ENCODE data around the gene NCAM1. TPM values are rescaled to one million over a fixed set of nuclear protein-coding genes. Genes with fewer than 3 reads are reported as not detected.
A peak's percentile ranks its signal among the peaks of the same experiment; 100 is the strongest.

Gene NCAM1
- total and polyA plus RNA-seq, 8 donors, result 1.2 to 19.6 (median 3.6) TPM

DNA sequence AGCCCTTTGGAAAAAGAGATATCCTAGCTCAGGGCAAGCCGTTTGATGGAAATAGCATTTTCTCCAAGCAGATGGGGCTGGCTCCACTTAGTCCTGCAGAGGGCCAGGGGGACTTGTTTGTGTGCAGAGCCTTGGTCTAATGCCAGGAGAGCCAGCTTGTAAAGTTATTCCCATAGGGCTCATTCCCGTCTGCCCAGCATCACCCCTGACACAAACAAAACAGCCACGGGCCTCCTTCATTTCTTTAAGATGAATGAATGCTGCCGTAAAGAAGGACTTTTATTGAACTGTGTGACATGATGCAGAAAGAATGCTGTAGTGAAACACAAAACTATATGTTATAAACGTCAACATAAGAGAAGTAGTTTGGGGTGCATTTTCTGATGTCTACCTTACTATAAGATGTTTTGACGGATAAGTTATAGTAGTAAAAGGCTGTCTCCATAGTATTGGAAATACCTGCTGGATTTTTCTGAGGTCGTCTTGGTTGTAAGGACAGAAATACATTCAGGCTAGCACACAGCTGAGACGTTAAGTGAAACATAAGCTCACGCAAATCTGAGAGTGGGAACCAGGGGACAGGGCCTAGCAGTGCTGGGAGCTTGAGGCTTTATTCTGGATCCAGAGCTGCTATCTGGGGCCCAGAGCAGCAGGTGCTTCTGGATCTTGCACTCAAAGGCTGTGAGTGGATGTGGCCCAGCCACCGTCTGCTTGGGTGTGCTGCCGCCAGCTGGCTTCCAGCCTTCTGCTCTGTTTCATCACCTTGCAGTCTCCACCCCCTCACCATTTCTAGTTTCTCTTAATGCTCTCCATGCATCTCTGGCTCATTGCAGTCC is 53.3 kb downstream of the NCAM1 start:
- H3K36me3 ChIP-seq, result no peaks in the 10 kb centered on the region
- ATAC-seq (peak in 3 of 4 donors; percentile 31 to 83 (median 77)), FAIRE-seq (no peak), DNase-seq (peak in 1 of 6 donors; percentile 18)
- H3K9me3 ChIP-seq, result no peaks in the 10 kb centered on the region
- WGBS, 2 donors, result 69 to 74% methylated on average over 11 of the region's 11 CpGs
- TF ChIP-seq, protein P1, sequence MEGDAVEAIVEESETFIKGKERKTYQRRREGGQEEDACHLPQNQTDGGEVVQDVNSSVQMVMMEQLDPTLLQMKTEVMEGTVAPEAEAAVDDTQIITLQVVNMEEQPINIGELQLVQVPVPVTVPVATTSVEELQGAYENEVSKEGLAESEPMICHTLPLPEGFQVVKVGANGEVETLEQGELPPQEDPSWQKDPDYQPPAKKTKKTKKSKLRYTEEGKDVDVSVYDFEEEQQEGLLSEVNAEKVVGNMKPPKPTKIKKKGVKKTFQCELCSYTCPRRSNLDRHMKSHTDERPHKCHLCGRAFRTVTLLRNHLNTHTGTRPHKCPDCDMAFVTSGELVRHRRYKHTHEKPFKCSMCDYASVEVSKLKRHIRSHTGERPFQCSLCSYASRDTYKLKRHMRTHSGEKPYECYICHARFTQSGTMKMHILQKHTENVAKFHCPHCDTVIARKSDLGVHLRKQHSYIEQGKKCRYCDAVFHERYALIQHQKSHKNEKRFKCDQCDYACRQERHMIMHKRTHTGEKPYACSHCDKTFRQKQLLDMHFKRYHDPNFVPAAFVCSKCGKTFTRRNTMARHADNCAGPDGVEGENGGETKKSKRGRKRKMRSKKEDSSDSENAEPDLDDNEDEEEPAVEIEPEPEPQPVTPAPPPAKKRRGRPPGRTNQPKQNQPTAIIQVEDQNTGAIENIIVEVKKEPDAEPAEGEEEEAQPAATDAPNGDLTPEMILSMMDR (IDR thresholded peaks at IDR 0.05), result no peak
- intact Hi-C loops (cut with DNase I), result no loop called here
- H3K27me3 ChIP-seq, result no peaks in the 10 kb centered on the region
- no peak overlapping the region for H3K27ac ChIP-seq
- peaks cover 0 to 3% (median 0%) of the 10 kb centered on the region in 3 donors for H3K4me1 ChIP-seq
- H3K4me3 ChIP-seq, result no peak overlapping the region

DNA sequence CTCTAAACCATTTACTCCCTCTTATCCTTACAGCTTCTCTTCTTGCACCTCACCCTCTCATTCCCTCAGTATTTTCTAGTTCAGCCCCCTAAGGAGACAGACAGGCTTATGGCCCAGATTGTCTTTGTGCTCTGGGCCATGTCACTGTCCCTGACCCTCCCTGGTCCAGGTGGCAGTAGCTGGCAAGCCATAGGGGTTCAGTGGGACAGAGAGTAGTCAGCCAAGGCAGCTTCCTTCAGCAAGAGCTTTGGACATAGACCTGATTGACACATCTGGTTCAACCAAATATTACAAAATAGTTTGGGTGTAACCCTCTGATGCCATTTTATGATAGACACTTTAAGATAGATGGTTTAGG is 53.9 kb downstream of the NCAM1 start:
- Histone ChIP-seq H3K27me3 (no peaks in the 10 kb centered on the region), H3K27ac (no peak overlapping the region), H3K9me3 (no peaks in the 10 kb centered on the region), H3K4me3 (no peak overlapping the region), H3K36me3 (no peaks in the 10 kb centered on the region), H3K4me1 (peaks cover 0 to 3% (median 0%) of the 10 kb centered on the region in 3 donors)
- TF ChIP-seq, protein P1 (IDR thresholded peaks at IDR 0.05), result no peak
- ATAC-seq, result no peak
- intact Hi-C loops (cut with DNase I), result no loop called here
- DNase-seq, result no peak
- no peak for FAIRE-seq

DNA sequence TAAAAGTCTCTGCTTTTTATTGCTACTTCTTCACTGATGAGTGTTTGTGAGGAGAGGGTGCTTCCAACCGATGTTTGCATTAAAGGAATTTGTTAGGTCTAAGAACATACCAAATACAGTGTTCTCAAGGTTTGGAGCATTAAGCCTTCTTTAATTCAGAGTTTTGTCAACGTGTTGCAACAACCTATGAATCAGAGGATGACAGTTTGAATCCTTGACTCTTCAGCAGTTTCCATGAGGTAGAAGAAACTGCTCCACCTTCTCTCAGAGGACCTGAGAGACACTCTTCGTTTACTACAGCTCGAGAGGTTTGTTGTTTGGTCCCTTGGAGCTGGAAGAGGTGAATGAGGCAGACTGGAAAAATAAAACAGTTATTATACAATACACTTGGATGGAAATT is 55.7 kb downstream of the NCAM1 start:
- 39 to 50% methylated on average over 4 of the region's 4 CpGs for WGBS, 2 donors
- ATAC-seq, result no peak
- Histone ChIP-seq H3K36me3 (no peaks in the 10 kb centered on the region), H3K9me3 (no peaks in the 10 kb centered on the region), H3K27me3 (no peaks in the 10 kb centered on the region), H3K4me1 (peaks cover 0 to 3% (median 0%) of the 10 kb centered on the region in 3 donors), H3K27ac (no peak overlapping the region), H3K4me3 (no peak overlapping the region)
- FAIRE-seq, result no peak
- no peak for DNase-seq
- intact Hi-C loops (cut with DNase I), result no loop called here
- TF ChIP-seq, protein P1 (IDR thresholded peaks at IDR 0.05), result no peak

DNA sequence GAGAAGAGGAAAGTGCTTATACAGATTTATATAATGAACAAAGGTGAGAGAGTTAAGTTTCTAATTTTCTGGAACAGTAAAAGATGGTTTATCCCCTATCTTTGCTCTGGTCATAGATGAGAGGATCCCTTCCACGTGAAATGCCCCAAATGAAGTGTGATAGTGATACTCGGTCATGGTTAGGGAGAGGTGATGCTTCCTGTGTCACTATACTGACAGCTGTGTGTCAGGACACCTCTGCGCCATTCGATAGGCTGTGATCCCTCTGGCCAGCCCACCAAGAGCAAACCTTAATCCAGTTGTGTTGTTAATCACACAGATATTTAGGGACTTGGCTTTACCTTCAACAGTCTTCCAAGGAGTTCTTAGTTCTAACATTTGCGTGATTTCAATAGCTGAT is 57.7 kb downstream of the NCAM1 start:
- no peaks in the 10 kb centered on the region for H3K36me3 ChIP-seq
- TF ChIP-seq, protein P1 (IDR thresholded peaks at IDR 0.05), result no peak
- 77 to 79% methylated on average over 5 of the region's 5 CpGs for WGBS, 2 donors
- no peak for DNase-seq
- H3K27ac ChIP-seq, result no peak overlapping the region
- intact Hi-C loops (cut with DNase I), result no loop called here
- H3K9me3 ChIP-seq, result no peaks in the 10 kb centered on the region
- H3K4me3 ChIP-seq, result no peak overlapping the region
- H3K27me3 ChIP-seq, result no peaks in the 10 kb centered on the region
- FAIRE-seq, result no peak
- no peaks in the 10 kb centered on the region for H3K4me1 ChIP-seq
- ATAC-seq, result no peak

DNA sequence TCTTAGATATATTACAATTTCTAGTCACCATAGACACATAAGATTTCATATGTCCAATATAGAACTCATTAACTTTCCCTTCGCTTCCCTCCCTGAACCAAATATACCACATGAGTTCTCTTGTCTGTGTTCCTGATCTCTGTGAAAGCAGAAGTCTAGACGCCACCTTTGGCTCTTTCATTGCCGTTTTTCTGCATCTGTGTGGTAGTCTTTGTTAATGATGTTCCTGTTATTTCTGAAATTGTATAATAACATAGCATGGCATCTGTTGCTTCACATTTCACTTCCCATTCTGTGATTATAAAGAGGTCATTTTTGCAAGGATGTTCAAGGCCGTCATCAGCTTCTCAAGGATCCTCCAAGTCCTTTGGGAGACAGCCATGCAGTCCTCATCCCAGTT is 58.5 kb downstream of the NCAM1 start:
- no peak overlapping the region for H3K27ac ChIP-seq
- no peaks in the 10 kb centered on the region for H3K9me3 ChIP-seq
- ATAC-seq (no peak), DNase-seq (no peak), FAIRE-seq (no peak)
- peaks cover 0 to 4% (median 0%) of the 10 kb centered on the region in 4 donors for H3K27me3 ChIP-seq
- intact Hi-C loops (cut with DNase I), result no loop called here
- H3K4me1 ChIP-seq, result no peaks in the 10 kb centered on the region
- 68 to 75% methylated on average over 4 of the region's 4 CpGs for WGBS, 2 donors
- H3K36me3 ChIP-seq, result no peaks in the 10 kb centered on the region
- TF ChIP-seq, protein P1 (IDR thresholded peaks at IDR 0.05), result no peak
- H3K4me3 ChIP-seq, result no peak overlapping the region

Data from pancreas (tissue), 10 donors.